ENCODE results near the gene PLAC9.
A peak's percentile ranks its signal among the peaks of the same experiment; 100 is the strongest.
"Not testable (repeated sequence)": the region's sequence is repeated elsewhere in the genome, so short reads cannot be mapped to it uniquely, and the experiment has no call there.

The PLAC9 gene

GRCh38 chr10:80140251-80140650 lies 7.7 kb downstream of the PLAC9 start:
- DNase-seq: no peak

DNA sequence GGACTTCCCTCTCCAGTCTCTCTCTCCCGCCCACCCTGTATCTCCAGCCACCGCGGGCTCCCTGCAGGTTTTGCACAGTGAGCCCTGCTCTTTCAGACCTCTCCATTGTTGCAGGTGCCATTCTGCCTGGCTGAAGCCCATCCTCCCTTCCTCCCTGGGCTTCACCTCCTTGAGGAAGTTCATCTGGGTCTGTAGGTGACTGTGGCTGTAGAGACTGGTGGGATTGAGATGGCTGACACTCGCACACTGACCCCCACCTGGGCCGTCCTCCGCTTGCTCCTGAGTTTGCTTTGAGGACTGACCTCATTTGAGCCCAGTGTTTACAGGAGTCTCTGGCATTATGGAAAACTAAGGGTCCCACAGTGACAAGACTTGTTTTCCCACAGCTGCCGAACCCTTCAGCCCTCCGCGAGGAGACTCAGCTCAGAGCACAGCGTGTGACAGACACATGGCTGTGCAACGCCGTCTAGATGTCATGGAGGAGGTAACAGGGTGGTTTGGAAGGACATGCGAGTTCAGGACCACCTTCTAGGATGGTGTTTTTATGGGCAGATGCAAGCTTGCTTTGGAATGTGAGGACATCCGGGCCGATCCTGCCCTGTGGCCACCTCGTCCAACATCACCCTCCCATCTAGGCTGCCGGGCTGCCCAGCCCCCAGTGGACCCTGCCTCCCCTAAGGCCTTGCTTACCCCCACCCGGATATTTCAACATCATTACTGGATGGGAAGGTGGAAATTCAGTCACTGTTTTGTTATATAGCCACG lies 9.3 kb downstream of the PLAC9 start:
- no peak for DNase-seq

DNA sequence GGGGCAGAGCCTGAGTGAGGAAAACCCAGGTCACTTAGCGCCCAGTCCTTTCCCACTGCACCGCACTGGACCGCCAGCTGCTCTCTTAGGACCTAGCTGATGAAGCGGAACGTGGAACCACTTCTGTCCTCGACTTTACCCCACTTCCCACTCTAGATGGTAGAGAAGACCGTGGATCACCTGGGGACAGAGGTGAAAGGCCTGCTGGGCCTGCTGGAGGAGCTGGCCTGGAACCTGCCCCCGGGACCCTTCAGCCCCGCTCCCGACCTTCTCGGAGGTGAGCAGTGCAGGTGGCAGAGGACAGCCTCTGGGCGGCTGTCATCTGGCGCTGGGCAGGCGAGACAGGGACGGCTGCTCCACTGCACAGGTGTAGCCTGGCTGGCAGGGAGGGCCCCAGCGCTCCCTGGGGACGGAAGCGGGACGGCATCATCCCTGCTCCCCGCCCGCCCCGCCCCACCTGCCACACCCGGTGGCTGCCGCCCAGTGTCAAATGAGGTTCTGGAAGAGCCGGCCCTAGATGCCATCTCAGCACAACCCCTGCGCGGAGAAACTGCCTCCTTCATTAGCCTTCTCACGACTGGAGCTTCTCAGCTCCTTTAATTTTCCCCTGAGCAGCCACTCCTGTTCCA lies 11.7 kb downstream of the PLAC9 start:
- peak; percentile 24 for DNase-seq

DNA sequence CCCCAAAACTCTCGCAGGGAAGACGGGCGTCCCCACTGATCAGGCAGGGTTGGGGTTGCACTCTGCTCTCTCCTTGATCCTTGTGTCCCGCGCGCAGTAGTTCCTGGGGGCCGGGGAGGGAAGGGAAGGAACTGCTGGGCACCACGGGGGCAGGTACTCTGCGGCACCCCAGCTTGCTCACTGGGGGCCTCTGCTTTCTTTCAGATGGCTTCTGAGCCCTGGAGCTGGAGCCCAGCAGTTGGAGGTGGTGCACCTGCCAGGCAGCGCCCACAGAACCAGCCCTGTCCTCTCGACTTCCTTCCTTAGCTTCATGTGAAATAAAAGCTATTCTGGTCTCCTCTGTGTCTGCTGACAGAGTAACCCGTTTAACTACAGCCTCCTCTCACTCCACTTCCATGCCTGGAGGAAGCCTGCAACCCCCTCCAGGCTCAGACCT lies 12.2 kb downstream of the PLAC9 start:
- DNase-seq: no peak

GRCh38 chr10:80145406-80146308 lies 13.1 kb downstream of the PLAC9 start:
- not testable (repeated sequence) for DNase-seq

GRCh38 chr10:80146918-80147317 lies 14.4 kb downstream of the PLAC9 start:
- DNase-seq: no peak

DNA sequence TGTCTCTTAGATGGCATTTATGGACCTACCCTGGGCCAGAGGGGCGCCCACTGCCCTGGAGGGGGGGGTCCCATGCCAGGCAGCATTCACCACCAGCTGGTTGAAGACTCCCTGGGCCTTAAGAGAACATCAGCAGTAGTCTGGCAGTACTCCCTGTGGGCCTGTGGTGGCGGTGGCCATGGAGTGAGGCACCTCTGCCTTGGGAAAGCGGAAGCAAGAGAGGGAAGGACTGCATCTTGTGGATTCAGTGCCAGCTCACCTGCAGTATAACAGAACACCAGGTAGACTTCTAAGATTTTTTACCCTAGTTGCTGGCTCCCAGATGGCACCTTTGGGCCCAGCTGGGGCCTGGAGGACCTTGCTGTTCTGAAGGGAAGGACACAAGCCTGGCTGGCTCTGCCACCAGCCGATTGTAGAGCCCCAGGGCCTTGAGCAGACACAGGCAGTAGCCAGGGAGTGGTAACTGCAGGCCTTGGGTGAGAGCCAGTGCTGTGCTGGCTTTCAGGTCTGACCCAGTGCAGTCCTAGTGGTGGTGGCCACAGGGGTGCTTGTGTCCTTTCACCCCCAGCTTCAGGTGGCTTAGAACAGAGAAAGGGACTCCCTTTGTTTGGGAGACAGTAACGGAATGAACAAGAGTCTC lies 15.8 kb downstream of the PLAC9 start:
- no peak for DNase-seq

DNA sequence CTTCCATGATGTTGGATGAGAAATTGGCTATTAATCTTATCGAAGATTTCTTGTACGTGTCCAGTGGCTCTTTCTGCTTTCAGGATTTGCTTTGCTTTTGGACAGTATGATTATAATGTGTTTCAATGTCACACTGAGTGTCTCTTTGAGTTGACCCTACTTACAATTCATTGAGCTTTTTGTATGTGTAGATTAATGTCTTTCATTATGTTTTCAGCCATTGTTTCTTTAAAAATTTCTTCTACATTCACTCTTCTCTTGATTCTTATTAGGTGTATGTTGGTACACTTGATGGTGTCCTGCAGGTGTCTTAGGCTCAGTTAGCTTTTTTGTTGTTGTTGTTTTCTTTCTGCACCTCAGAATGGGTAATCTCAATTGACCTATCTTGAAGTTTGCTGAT lies 16.6 kb downstream of the PLAC9 start:
- no peak for DNase-seq

DNA sequence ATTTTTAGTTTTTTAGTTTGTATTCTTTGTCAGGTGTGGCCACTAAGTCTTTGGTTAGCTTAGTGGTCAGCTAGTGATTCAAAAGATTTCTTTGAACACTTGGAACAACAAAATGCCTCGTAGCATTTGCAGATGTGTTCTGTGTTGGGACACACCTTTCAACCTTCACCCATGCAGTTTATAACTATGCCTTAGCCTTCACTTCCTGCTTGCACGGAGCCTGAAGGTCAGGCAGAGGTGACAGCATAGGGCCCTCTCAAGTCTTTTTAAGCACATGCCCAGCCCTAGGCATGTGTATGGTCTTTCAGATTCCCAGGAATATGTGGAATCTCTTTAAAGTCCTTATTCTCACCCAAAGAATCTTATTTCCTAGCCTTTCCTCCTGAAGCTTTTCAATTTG lies 17.6 kb downstream of the PLAC9 start:
- DNase-seq: no peak

GRCh38 chr10:80152820-80153219 lies 20.3 kb downstream of the PLAC9 start:
- DNase-seq: no peak

GRCh38 chr10:80153460-80153859 lies 20.9 kb downstream of the PLAC9 start:
- no peak for DNase-seq

DNA sequence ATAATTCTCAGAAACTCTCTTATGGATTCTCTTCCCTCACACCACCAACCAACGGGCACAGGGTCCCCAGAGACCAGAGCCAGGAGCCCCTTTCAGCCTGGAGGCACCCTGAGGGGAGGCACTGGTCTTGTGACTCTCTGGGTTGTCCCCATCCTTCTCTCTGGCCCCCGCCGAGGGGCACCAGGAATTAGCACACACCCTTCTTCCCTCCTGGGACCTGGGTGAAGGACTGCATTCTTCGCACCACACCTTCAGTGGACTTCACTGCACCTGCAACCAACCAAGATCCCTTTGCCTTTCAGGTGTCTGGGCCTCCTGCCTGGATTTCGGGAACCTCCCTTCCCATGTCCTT lies 22.1 kb downstream of the PLAC9 start:
- DNase-seq: no peak

DNA sequence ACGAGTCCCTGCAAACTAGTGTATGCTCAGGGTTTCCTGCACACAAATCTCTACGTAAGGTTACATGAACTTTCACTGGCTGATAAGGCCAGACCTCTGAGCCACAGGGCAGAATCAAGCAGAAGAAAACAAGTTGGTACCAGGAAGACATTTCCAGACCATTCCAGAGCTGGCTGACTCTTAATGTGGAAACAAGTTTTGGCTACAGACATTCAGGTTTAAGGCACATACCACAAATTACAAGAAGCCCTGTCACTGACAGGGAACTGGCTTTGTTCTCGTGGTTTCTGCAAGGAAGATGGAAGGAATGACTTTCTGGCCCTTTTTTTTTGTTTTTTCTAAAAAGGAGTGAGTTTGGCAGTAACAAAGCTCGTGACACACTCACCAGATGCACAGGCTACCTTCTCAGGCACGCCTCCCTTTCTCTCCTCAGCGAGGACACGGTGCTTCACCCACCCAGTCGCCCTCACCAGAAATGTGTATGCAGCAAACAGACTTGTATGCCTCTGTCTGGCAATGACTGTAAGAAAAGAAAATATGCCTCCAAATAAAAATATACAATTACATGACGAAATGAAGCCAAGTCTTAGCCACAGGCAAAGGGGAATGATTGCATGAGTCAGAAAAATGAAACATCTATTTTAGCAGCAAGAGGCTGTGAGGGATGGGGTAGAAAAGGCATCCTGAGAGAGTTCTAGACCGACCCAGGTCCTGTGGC lies 22.6 kb downstream of the PLAC9 start:
- DNase-seq: no peak

GRCh38 chr10:80155696-80156215 lies 23.2 kb downstream of the PLAC9 start:
- DNase-seq: no peak

GRCh38 chr10:80156216-80156615 lies 23.7 kb downstream of the PLAC9 start:
- DNase-seq: no peak

- DNase-seq: no peak
These were observed 25.0 kb downstream of the PLAC9 start for GRCh38 chr10:80157561-80157960.

GRCh38 chr10:80158126-80158525 lies 25.6 kb downstream of the PLAC9 start:
- no peak for DNase-seq

DNA sequence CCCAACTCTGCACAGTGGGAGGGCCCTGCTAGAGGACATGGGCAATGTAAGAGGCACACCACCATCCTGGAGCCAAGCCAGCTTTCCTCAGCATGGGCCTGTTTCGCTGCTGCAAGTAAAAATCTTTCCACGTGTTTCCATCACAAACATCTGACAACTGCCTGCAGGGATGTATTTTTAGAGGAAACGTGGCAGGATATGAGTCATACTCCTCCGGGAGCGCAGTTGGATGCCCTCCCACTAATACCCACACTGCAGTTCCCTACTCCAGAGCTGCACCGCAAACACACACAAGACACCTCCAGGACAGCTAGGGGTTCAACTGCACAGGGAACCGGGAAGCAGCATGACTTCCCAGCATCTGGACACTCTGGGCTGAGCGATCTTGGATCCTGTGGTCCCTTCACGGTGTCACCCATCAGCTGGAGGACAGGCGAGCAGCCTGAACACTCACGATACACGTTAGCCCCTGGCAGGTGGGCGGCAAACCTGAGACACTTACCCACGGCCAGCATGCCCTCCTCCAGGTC lies 26.1 kb downstream of the PLAC9 start:
- no peak for DNase-seq

- DNase-seq: no peak
These were observed 26.8 kb downstream of the PLAC9 start for GRCh38 chr10:80159166-80159873.

- no peak for DNase-seq
These were observed 28.1 kb downstream of the PLAC9 start for GRCh38 chr10:80160361-80161320.

Measured in stimulated activated CD4-positive, alpha-beta T cell treated with anti-CD3 and anti-CD28 coated beads, Interleukin-4, amount 100 ng/mL, for 1 hour (primary cell).